ENCODE measurements around the gene RXFP1. TPM values are rescaled to one million over a fixed set of nuclear protein-coding genes. Genes with fewer than 3 reads are reported as not detected.

Gene RXFP1
- total RNA-seq, 1 donor from 2014 or later, result not detected

GRCh38 chr4:158496030-158496741, 25.5 kb upstream of the RXFP1 start:
- no peak overlapping the region for H3K27ac Mint-ChIP-seq (ENCODE audit: unreplicated experiment)
- peaks cover 3% of the 10 kb centered on the region for H3K27me3 Mint-ChIP-seq (ENCODE audit: unreplicated experiment)
- TF ChIP-seq CTCF (IDR thresholded peaks at IDR 0.05; ENCODE audit: unreplicated experiment), result peak; percentile 75

GRCh38 chr4:158500054-158500453, 21.6 kb upstream of the RXFP1 start:
- TF ChIP-seq CTCF (IDR thresholded peaks at IDR 0.05; ENCODE audit: unreplicated experiment), result no peak
- peaks cover 3% of the 10 kb centered on the region for H3K27me3 Mint-ChIP-seq (ENCODE audit: unreplicated experiment)
- no peaks in the 10 kb centered on the region for H3K36me3 Mint-ChIP-seq (ENCODE audit: low read depth, unreplicated experiment)

More at GRCh38 chr4:158496030-158496741, 25.5 kb upstream of the RXFP1 start:
- Mint-ChIP-seq H3K4me3 (ENCODE audit: unreplicated experiment) (no peak overlapping the region), H3K4me1 (ENCODE audit: unreplicated experiment) (no peaks in the 10 kb centered on the region), H3K36me3 (ENCODE audit: low read depth, unreplicated experiment) (no peaks in the 10 kb centered on the region), H3K9me3 (ENCODE audit: unreplicated experiment) (no peaks in the 10 kb centered on the region)
- peak; percentile 77 for DNase-seq (ENCODE audit: low spot score)

GRCh38 chr4:158513256-158513655, 8.4 kb upstream of the RXFP1 start:
- no peak for DNase-seq (ENCODE audit: low spot score)
- no peak overlapping the region for H3K4me3 Mint-ChIP-seq (ENCODE audit: unreplicated experiment)
- no peaks in the 10 kb centered on the region for H3K4me1 Mint-ChIP-seq (ENCODE audit: unreplicated experiment)
- no peak for TF ChIP-seq CTCF (IDR thresholded peaks at IDR 0.05; ENCODE audit: unreplicated experiment)
- no peak overlapping the region for H3K27ac Mint-ChIP-seq (ENCODE audit: unreplicated experiment)
- no peaks in the 10 kb centered on the region for H3K27me3 Mint-ChIP-seq (ENCODE audit: unreplicated experiment)
- no peaks in the 10 kb centered on the region for H3K9me3 Mint-ChIP-seq (ENCODE audit: unreplicated experiment)
- no peaks in the 10 kb centered on the region for H3K36me3 Mint-ChIP-seq (ENCODE audit: low read depth, unreplicated experiment)

More at GRCh38 chr4:158500054-158500453, 21.6 kb upstream of the RXFP1 start:
- no peak for DNase-seq (ENCODE audit: low spot score)
- Mint-ChIP-seq H3K9me3 (ENCODE audit: unreplicated experiment) (no peaks in the 10 kb centered on the region), H3K4me3 (ENCODE audit: unreplicated experiment) (no peak overlapping the region), H3K27ac (ENCODE audit: unreplicated experiment) (no peak overlapping the region), H3K4me1 (ENCODE audit: unreplicated experiment) (no peaks in the 10 kb centered on the region)

- Mint-ChIP-seq H3K27ac (ENCODE audit: unreplicated experiment) (no peak overlapping the region), H3K4me1 (ENCODE audit: unreplicated experiment) (peaks cover 9% of the 10 kb centered on the region), H3K9me3 (ENCODE audit: unreplicated experiment) (no peaks in the 10 kb centered on the region), H3K4me3 (ENCODE audit: unreplicated experiment) (no peak overlapping the region), H3K36me3 (ENCODE audit: low read depth, unreplicated experiment) (no peaks in the 10 kb centered on the region), H3K27me3 (ENCODE audit: unreplicated experiment) (no peaks in the 10 kb centered on the region)
- no peak for TF ChIP-seq CTCF (IDR thresholded peaks at IDR 0.05; ENCODE audit: unreplicated experiment)
- DNase-seq (ENCODE audit: low spot score), result no peak
Measured at GRCh38 chr4:158519226-158519625, 2.5 kb upstream of the RXFP1 start.

- Mint-ChIP-seq H3K9me3 (ENCODE audit: unreplicated experiment) (no peaks in the 10 kb centered on the region), H3K27me3 (ENCODE audit: unreplicated experiment) (no peaks in the 10 kb centered on the region), H3K36me3 (ENCODE audit: low read depth, unreplicated experiment) (no peaks in the 10 kb centered on the region), H3K27ac (ENCODE audit: unreplicated experiment) (no peak overlapping the region), H3K4me3 (ENCODE audit: unreplicated experiment) (no peak overlapping the region), H3K4me1 (ENCODE audit: unreplicated experiment) (peaks cover 9% of the 10 kb centered on the region)
- no peak for DNase-seq (ENCODE audit: low spot score)
- TF ChIP-seq CTCF (IDR thresholded peaks at IDR 0.05; ENCODE audit: unreplicated experiment), result no peak
Measured at GRCh38 chr4:158523990-158524535, 2.4 kb downstream of the RXFP1 start.
